GM12878 (cell line): ENCODE results near the gene ZNF451. TPM values are rescaled to one million over a fixed set of nuclear protein-coding genes. Genes with fewer than 3 reads are reported as not detected.

Experiments used
- IKZF1 ChIP-seq: fragments of 450-650 bp; conservative IDR thresholded peaks from 2 replicates; pipeline ENCODE4 v1.6.1; 2017; ENCODE audit warnings: antibody characterized with exemption, mild to moderate bottlenecking
- IRF4 ChIP-seq: IDR thresholded peaks from 2 replicates; pipeline ENCODE4 v1.6.1; 2011; ENCODE audit warnings: low read depth, low read length
- MEF2B ChIP-seq: fragments of 450-650 bp; IDR thresholded peaks from 2 replicates; pipeline ENCODE4 v1.6.1; 2018; ENCODE audit warnings: mild to moderate bottlenecking, moderate library complexity; ENCODE audit not compliant: partially characterized antibody, poor library complexity, severe bottlenecking
- MXI1 ChIP-seq: fragments of 150-350 bp; IDR thresholded peaks from 2 replicates; pipeline ENCODE4 v1.6.1; 2011; ENCODE audit warnings: low read depth, mild to moderate bottlenecking, inconsistent platforms, low read length, improper control_type of control experiment
- MYC ChIP-seq: IDR thresholded peaks from 2 replicates; pipeline ENCODE4 v1.6.1; 2011; ENCODE audit warnings: mild to moderate bottlenecking, low read length, moderate library complexity, inconsistent platforms; ENCODE audit not compliant: insufficient read depth, insufficient replicate concordance, insufficient read length, severe bottlenecking
- NFXL1 ChIP-seq: fragments of 450-650 bp; IDR thresholded peaks from 2 replicates; pipeline ENCODE4 v1.6.1; 2017; ENCODE audit warnings: antibody characterized with exemption, mild to moderate bottlenecking, borderline replicate concordance
- NRF1 ChIP-seq: conservative IDR thresholded peaks from 2 replicates; pipeline ENCODE4 v1.6.1; 2011; ENCODE audit warnings: mild to moderate bottlenecking, low read depth, low read length, improper control_type of control experiment
- PAX5 ChIP-seq: IDR thresholded peaks from 2 replicates; pipeline ENCODE4 v1.6.1; 2011; ENCODE audit warnings: low read depth, low read length, borderline replicate concordance
- RB1 ChIP-seq: fragments of 450-650 bp; formaldehyde crosslinking; IDR thresholded peaks from 2 replicates; pipeline ENCODE4 v1.6.1; 2017; ENCODE audit warnings: mild to moderate bottlenecking, borderline replicate concordance
- RBBP5 ChIP-seq: fragments of 200-600 bp; sonication (generic); conservative IDR thresholded peaks from 2 replicates; pipeline ENCODE4 v1.6.1; 2016
- RCOR1 ChIP-seq: conservative IDR thresholded peaks from 2 replicates; pipeline ENCODE4 v1.6.1; 2012; ENCODE audit warnings: low read depth, low read length, improper control_type of control experiment
- RFX5 ChIP-seq: IDR thresholded peaks from 2 replicates; pipeline ENCODE4 v1.6.1; 2011; ENCODE audit warnings: low read depth, low read length, improper control_type of control experiment
- SMAD1 ChIP-seq: fragments of 450-650 bp; IDR thresholded peaks from 2 replicates; pipeline ENCODE4 v1.6.1; 2018; ENCODE audit warnings: mild to moderate bottlenecking, low read depth; ENCODE audit not compliant: partially characterized antibody
- STAT3 ChIP-seq: IDR thresholded peaks from 2 replicates; pipeline ENCODE4 v1.6.1; 2011; ENCODE audit warnings: low read depth, low read length, improper control_type of control experiment
- YY1 ChIP-seq: IDR thresholded peaks from 2 replicates; pipeline ENCODE4 v1.6.1; 2011; ENCODE audit warnings: low read depth, mild to moderate bottlenecking, low read length
- polyA plus RNA-seq, 11 experiments: library from polyadenylated mRNA; depleted of rRNA in 4 of 11; unstranded in 6 of 11; stranded (reverse) in 5 of 11; fragments of >200 nt; fragmentation: Nextera tagmentation in 4 of 11; fragmentation: Illumina TruSeq in 1 of 11; extraction: Ambion mirVana in 4 of 11; extraction: Trizol in 1 of 11; gene quantifications; 1 replicate in 1 of 11; 2 replicates in 10 of 11; pipeline versions ENCODE4 v1.2.1 to v1.2.3, GENCODE V29; 2011 to 2016; ENCODE audit warnings: inconsistent platforms in 2 of 11, missing spikeins in 2 of 11, low read depth in 1 of 11
- total RNA-seq, 4 experiments: library from RNA; depleted of rRNA in 3 of 4; stranded (reverse); fragments of >200 nt in 3 of 4; fragmentation: Illumina TruSeq in 1 of 4; extraction: Trizol in 1 of 4; gene quantifications; 2 replicates each; pipeline versions ENCODE4 v1.2.1 to v1.2.3, GENCODE V29; 2013 to 2021
- TF ChIP-seq, protein P1 (sequence below): fragments of 450-650 bp; IDR thresholded peaks from 2 replicates; pipeline ENCODE4 v1.6.1; 2017; ENCODE audit warnings: mild to moderate bottlenecking, moderate library complexity
- TF ChIP-seq, protein P2 (sequence below): fragments of 450-650 bp; IDR thresholded peaks from 2 replicates; pipeline ENCODE4 v1.6.1; 2017; ENCODE audit warnings: mild to moderate bottlenecking
- TF ChIP-seq, protein P3 (sequence below): fragments of 150-350 bp; IDR thresholded peaks from 2 replicates; pipeline ENCODE4 v1.6.1; 2016; ENCODE audit warnings: low read depth, low read length
- TF ChIP-seq, protein P4 (sequence below): IDR thresholded peaks from 2 replicates; pipeline ENCODE4 v1.6.1; 2012; ENCODE audit warnings: low read depth, low read length, improper control_type of control experiment

ZNF451 gene
- total and polyA plus RNA-seq, 10 of the 15 experiments (the other 5 are each of a cell fraction or from before 2014, with no cell fraction given): 6.5 to 44.4 (median 23.8) TPM

DNA sequence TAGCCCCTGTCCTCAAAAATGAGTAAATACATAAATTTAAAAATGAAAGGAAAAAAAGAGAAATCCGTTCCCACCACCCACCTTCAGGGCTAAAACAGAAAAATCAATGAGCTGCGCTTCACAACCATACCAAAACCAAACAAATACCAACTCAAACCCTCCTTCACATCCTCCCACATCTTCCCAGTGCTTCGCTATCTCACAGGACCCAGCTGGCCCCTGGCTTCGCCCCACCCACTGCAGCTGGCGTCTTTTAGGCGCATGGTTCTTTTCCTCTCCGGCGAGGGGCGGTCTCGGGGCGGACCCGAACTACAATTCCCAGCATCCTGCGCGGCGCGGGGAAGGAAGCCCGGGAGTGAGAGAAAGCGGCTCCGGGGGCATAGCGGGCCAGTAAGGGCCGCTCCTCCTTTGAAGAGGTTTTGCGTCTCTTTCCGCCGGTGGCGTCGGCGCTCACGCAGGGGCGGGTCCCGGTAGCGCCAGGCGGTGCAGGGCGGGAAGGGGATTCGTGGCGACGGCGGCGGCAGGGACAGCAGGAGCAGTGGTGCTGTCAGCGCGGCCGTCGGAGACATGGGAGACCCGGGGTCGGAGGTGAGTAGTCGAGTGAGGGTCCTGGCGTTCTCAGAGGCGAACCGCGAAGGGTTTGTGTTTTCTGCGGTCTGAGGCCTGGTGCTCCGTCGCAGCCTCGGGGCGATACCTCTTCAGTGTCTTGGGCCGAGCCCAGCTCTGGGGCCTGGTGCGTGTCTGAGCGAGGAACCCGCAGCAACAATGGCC lies at the start of gene ZNF451 (continued):
- TF ChIP-seq, protein P1, sequence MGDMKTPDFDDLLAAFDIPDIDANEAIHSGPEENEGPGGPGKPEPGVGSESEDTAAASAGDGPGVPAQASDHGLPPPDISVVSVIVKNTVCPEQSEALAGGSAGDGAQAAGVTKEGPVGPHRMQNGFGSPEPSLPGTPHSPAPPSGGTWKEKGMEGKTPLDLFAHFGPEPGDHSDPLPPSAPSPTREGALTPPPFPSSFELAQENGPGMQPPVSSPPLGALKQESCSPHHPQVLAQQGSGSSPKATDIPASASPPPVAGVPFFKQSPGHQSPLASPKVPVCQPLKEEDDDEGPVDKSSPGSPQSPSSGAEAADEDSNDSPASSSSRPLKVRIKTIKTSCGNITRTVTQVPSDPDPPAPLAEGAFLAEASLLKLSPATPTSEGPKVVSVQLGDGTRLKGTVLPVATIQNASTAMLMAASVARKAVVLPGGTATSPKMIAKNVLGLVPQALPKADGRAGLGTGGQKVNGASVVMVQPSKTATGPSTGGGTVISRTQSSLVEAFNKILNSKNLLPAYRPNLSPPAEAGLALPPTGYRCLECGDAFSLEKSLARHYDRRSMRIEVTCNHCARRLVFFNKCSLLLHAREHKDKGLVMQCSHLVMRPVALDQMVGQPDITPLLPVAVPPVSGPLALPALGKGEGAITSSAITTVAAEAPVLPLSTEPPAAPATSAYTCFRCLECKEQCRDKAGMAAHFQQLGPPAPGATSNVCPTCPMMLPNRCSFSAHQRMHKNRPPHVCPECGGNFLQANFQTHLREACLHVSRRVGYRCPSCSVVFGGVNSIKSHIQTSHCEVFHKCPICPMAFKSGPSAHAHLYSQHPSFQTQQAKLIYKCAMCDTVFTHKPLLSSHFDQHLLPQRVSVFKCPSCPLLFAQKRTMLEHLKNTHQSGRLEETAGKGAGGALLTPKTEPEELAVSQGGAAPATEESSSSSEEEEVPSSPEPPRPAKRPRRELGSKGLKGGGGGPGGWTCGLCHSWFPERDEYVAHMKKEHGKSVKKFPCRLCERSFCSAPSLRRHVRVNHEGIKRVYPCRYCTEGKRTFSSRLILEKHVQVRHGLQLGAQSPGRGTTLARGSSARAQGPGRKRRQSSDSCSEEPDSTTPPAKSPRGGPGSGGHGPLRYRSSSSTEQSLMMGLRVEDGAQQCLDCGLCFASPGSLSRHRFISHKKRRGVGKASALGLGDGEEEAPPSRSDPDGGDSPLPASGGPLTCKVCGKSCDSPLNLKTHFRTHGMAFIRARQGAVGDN: peak; percentile 48
- TF ChIP-seq MEF2B (peak; percentile 29), PAX5 (no peak), RFX5 (no peak), MYC (no peak), STAT3 (no peak), MXI1 (0 out of 2 replicates have a peak, but pooled peaks have one; percentile 39), IKZF1 (peak; percentile 95), RBBP5 (no peak; the same call in 1 of the 2 replicates), NRF1 (no peak), RB1 (peak; percentile 61; the same call in 1 of the 2 replicates), NFXL1 (no peak), IRF4 (no peak), SMAD1 (peak; percentile 25), YY1 (peak; percentile 21; the same call in 1 of the 2 replicates), RCOR1 (no peak)
- TF ChIP-seq, protein P2, sequence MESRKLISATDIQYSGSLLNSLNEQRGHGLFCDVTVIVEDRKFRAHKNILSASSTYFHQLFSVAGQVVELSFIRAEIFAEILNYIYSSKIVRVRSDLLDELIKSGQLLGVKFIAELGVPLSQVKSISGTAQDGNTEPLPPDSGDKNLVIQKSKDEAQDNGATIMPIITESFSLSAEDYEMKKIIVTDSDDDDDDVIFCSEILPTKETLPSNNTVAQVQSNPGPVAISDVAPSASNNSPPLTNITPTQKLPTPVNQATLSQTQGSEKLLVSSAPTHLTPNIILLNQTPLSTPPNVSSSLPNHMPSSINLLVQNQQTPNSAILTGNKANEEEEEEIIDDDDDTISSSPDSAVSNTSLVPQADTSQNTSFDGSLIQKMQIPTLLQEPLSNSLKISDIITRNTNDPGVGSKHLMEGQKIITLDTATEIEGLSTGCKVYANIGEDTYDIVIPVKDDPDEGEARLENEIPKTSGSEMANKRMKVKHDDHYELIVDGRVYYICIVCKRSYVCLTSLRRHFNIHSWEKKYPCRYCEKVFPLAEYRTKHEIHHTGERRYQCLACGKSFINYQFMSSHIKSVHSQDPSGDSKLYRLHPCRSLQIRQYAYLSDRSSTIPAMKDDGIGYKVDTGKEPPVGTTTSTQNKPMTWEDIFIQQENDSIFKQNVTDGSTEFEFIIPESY: no peak
- TF ChIP-seq, protein P3, sequence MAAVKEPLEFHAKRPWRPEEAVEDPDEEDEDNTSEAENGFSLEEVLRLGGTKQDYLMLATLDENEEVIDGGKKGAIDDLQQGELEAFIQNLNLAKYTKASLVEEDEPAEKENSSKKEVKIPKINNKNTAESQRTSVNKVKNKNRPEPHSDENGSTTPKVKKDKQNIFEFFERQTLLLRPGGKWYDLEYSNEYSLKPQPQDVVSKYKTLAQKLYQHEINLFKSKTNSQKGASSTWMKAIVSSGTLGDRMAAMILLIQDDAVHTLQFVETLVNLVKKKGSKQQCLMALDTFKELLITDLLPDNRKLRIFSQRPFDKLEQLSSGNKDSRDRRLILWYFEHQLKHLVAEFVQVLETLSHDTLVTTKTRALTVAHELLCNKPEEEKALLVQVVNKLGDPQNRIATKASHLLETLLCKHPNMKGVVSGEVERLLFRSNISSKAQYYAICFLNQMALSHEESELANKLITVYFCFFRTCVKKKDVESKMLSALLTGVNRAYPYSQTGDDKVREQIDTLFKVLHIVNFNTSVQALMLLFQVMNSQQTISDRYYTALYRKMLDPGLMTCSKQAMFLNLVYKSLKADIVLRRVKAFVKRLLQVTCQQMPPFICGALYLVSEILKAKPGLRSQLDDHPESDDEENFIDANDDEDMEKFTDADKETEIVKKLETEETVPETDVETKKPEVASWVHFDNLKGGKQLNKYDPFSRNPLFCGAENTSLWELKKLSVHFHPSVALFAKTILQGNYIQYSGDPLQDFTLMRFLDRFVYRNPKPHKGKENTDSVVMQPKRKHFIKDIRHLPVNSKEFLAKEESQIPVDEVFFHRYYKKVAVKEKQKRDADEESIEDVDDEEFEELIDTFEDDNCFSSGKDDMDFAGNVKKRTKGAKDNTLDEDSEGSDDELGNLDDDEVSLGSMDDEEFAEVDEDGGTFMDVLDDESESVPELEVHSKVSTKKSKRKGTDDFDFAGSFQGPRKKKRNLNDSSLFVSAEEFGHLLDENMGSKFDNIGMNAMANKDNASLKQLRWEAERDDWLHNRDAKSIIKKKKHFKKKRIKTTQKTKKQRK: no peak
- TF ChIP-seq, protein P4, sequence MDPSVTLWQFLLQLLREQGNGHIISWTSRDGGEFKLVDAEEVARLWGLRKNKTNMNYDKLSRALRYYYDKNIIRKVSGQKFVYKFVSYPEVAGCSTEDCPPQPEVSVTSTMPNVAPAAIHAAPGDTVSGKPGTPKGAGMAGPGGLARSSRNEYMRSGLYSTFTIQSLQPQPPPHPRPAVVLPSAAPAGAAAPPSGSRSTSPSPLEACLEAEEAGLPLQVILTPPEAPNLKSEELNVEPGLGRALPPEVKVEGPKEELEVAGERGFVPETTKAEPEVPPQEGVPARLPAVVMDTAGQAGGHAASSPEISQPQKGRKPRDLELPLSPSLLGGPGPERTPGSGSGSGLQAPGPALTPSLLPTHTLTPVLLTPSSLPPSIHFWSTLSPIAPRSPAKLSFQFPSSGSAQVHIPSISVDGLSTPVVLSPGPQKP: no peak
